Neural progenitor cell (in vitro differentiated cells): ENCODE measurements around the gene RUBCN.
"Not testable (repeated sequence)": the region's sequence is repeated elsewhere in the genome, so short reads cannot be mapped to it uniquely, and the experiment has no call there.

Source experiments
- CTCF ChIP-seq: fragments of 200-600 bp; sonication (generic); IDR thresholded peaks from 2 replicates; pipeline ENCODE4 v1.5.1; 2017; ENCODE audit warnings: antibody characterized with exemption, mild to moderate bottlenecking
- EZH2phosphoT487 ChIP-seq: fragments of 200-600 bp; sonication (generic); IDR thresholded peaks from 2 replicates; pipeline ENCODE4 v1.6.1; 2017; ENCODE audit warnings: antibody characterized with exemption

GRCh38 chr3:197630766-197631165 is 105.9 kb downstream of the RUBCN start:
- not testable (repeated sequence) for TF ChIP-seq CTCF, EZH2phosphoT487
